Calu3 (cell line): ENCODE data around the gene PYCR2. TPM values are rescaled to one million over a fixed set of nuclear protein-coding genes. Genes with fewer than 3 reads are reported as not detected.

Experiments
- BruUV-seq: library from RNA; stranded (reverse); fragments of 400-500 nt; replicated peaks from 2 replicates; lab custom pipeline; 2021; lab: Mats Ljungman, UMichigan
- CTCF ChIA-PET: fragments of 300-600 bp; sonication (Branson Sonifier 250); formaldehyde crosslinking; loops from one replicate; lab custom pipeline; 2022; ENCODE audit warnings: antibody characterized with exemption; lab: Charles Lee
- DNase-seq: peaks from one replicate; pipeline ENCODE4 v3.0.0; 2022
- H3K27ac Mint-ChIP-seq: one replicate; pipeline ENCODE4 v1.8.0; 2022; ENCODE audit warnings: mixed read lengths; ENCODE audit not compliant: unreplicated experiment
- H3K27me3 Mint-ChIP-seq: one replicate; pipeline ENCODE4 v1.8.0; 2022; ENCODE audit warnings: mixed read lengths; ENCODE audit not compliant: unreplicated experiment
- H3K36me3 Mint-ChIP-seq: one replicate; pipeline ENCODE4 v1.8.0; 2022; ENCODE audit warnings: mild to moderate bottlenecking, moderate library complexity, mixed read lengths; ENCODE audit not compliant: insufficient read depth, unreplicated experiment
- H3K4me1 Mint-ChIP-seq: one replicate; pipeline ENCODE4 v1.8.0; 2022; ENCODE audit warnings: mild to moderate bottlenecking, low read depth, mixed read lengths; ENCODE audit not compliant: unreplicated experiment
- H3K4me3 Mint-ChIP-seq: one replicate; pipeline ENCODE4 v1.8.0; 2022; ENCODE audit warnings: mild to moderate bottlenecking, low read depth, moderate library complexity, mixed read lengths; ENCODE audit not compliant: unreplicated experiment
- H3K9me3 Mint-ChIP-seq: one replicate; pipeline ENCODE4 v1.8.0; 2022; ENCODE audit warnings: low read depth, mixed read lengths; ENCODE audit not compliant: unreplicated experiment
- intact Hi-C: fragments of 100-400 bp; cut with micrococcal nuclease; formaldehyde crosslinking; loops from one replicate; pipeline ENCODE4 v1.10.0; 2022; ENCODE audit not compliant: unreplicated experiment
- total RNA-seq: library from RNA; stranded (reverse); gene quantifications from 2 replicates; pipeline ENCODE4 v1.2.3, GENCODE V29; 2022
- TF ChIP-seq, protein P1 (sequence below): fragments of 200-600 bp; IDR thresholded peaks from one replicate; pipeline ENCODE4 v1.8.0; 2022; ENCODE audit warnings: antibody characterized with exemption; ENCODE audit not compliant: unreplicated experiment

The PYCR2 gene
- total RNA-seq, 1 experiment from 2014 or later = 91.9 TPM

DNA sequence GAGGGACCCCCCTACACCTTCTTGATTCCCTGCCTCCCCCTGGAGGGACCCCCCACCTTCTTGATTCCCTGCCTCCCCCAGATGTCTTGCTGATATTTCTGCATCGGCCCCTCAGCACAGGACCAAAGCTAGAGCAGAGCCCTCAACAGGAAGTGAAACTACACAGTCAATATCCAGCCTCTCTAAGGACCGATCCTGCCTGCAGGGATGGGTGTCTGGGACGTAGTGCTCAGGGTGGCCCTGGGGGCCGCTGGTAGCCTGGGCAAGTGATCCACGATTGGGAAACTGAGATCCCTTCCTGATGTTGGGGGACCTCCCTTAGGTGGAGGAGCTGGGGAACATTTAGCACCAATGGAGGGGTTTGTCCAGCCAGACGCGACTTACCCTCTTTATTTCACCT is 20.9 kb upstream of the PYCR2 start:
- CTCF ChIA-PET = interaction anchor here (0.7 to 1.0 kb wide), 3 partner anchors 10 to 488 kb away, joined by 3 to 5 read pairs (median 4); no protein-coding TSS in a partner anchor
- H3K36me3 Mint-ChIP-seq = no peaks in the 10 kb centered on the region
- intact Hi-C loops = no loop called here
- TF ChIP-seq, protein P1, sequence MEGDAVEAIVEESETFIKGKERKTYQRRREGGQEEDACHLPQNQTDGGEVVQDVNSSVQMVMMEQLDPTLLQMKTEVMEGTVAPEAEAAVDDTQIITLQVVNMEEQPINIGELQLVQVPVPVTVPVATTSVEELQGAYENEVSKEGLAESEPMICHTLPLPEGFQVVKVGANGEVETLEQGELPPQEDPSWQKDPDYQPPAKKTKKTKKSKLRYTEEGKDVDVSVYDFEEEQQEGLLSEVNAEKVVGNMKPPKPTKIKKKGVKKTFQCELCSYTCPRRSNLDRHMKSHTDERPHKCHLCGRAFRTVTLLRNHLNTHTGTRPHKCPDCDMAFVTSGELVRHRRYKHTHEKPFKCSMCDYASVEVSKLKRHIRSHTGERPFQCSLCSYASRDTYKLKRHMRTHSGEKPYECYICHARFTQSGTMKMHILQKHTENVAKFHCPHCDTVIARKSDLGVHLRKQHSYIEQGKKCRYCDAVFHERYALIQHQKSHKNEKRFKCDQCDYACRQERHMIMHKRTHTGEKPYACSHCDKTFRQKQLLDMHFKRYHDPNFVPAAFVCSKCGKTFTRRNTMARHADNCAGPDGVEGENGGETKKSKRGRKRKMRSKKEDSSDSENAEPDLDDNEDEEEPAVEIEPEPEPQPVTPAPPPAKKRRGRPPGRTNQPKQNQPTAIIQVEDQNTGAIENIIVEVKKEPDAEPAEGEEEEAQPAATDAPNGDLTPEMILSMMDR = no peak
- H3K4me1 Mint-ChIP-seq = no peaks in the 10 kb centered on the region
- BruUV-seq = no TSS peak
- no peak overlapping the region for H3K4me3 Mint-ChIP-seq
- peaks cover 55% of the 10 kb centered on the region for H3K27me3 Mint-ChIP-seq
- no peak for DNase-seq
- no peaks in the 10 kb centered on the region for H3K9me3 Mint-ChIP-seq
- H3K27ac Mint-ChIP-seq = no peak overlapping the region

DNA sequence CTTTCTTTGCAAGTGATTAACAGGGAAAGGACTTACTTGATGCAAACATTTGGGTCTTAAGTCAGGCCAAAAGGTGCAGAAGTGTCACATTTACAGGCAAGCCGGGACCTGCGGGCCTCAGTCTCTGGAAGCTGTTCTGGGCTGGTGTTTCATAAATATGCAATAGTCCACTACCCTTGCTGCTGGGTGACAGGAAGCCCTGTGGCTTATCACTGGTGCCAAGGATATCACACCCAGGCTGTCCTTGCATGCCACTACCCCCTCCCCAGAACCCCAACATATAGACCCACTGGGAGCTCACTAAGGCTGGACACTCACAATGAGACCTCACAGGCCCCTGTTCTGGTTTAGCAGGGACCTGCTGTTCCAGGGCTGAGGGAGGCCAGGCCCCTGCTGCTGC is 20.3 kb upstream of the PYCR2 start:
- H3K9me3 Mint-ChIP-seq = no peaks in the 10 kb centered on the region
- H3K27me3 Mint-ChIP-seq = peaks cover 51% of the 10 kb centered on the region
- no peak for DNase-seq
- CTCF ChIA-PET = interaction anchor here (1.0 kb wide), 1 partner anchor 426 kb away, joined by 5 read pairs; no protein-coding TSS in a partner anchor
- intact Hi-C loops = no loop called here
- no peak overlapping the region for H3K27ac Mint-ChIP-seq
- TF ChIP-seq, protein P1 = no peak
- no peaks in the 10 kb centered on the region for H3K4me1 Mint-ChIP-seq
- H3K4me3 Mint-ChIP-seq = no peak overlapping the region
- BruUV-seq = no TSS peak
- H3K36me3 Mint-ChIP-seq = no peaks in the 10 kb centered on the region

DNA sequence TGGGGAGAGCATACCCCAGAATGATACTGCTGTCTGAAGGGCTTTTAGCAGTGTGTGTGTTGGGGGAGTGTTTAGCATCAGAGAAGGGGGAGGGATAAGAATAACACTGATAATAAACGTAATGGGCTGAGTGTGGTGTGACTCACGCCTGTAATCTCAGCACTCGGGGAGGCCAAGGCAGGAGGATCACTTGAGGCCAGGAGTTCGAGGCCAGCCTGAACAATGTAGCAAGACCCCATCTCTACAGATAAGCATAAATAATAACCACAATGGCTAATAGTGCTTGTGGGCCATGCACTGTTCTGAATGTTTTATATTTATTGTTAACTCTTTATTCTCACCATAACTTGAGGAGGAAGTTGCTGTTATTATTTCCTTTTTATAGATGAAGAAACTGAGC is 19.5 kb upstream of the PYCR2 start:
- H3K4me1 Mint-ChIP-seq = no peaks in the 10 kb centered on the region
- no peak for DNase-seq
- H3K36me3 Mint-ChIP-seq = no peaks in the 10 kb centered on the region
- BruUV-seq = no TSS peak
- H3K27me3 Mint-ChIP-seq = peaks cover 43% of the 10 kb centered on the region
- H3K27ac Mint-ChIP-seq = no peak overlapping the region
- CTCF ChIA-PET = no interaction called here
- intact Hi-C loops = no loop called here
- TF ChIP-seq, protein P1 = no peak
- no peaks in the 10 kb centered on the region for H3K9me3 Mint-ChIP-seq
- H3K4me3 Mint-ChIP-seq = no peak overlapping the region

DNA sequence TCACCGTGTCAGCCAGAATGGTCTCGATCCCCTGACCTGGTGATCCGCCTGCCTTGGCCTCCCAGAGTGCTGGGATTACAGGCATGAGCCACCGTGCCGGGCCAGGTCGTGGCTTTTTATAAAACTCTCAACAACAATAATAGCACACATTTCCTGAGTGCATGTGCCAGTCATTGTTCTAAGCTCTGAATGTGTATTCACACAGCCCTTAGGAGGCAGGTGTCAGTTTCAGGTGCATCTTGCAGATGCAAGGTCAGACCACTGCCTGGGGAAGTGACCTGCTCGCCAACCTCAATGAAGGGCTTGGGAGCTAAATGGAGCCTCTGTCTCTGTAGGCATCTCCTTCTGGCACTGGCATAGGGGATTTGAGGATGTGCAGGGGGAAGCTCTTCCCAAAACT is 18.5 kb upstream of the PYCR2 start:
- H3K27ac Mint-ChIP-seq = no peak overlapping the region
- H3K36me3 Mint-ChIP-seq = no peaks in the 10 kb centered on the region
- no TSS peak for BruUV-seq
- H3K4me3 Mint-ChIP-seq = no peak overlapping the region
- CTCF ChIA-PET = interaction anchor here (0.7 to 1.5 kb wide), 2 partner anchors 50 to 165 kb away, joined by 3 read pairs; partner anchors contain the start of gene SRP9
- intact Hi-C loops = no loop called here
- no peaks in the 10 kb centered on the region for H3K9me3 Mint-ChIP-seq
- H3K27me3 Mint-ChIP-seq = peaks cover 33% of the 10 kb centered on the region
- TF ChIP-seq, protein P1 = no peak
- no peaks in the 10 kb centered on the region for H3K4me1 Mint-ChIP-seq
- no peak for DNase-seq
